ENCODE data around the gene DISC1.

Gene DISC1

GRCh38 chr1:231883382-231883781, 256.8 kb downstream of the DISC1 start:
- no peak for TF ChIP-seq CTCF (IDR thresholded peaks at IDR 0.05; ENCODE audit: low read length, missing control alignments)
- H3K4me3 ChIP-seq (replicated peaks; ENCODE audit: low read depth, low read length), result no peak overlapping the region
- no peak for DNase-seq (ENCODE audit: low read depth)

- TF ChIP-seq CTCF (IDR thresholded peaks at IDR 0.05; ENCODE audit: low read length, missing control alignments), result no peak
- H3K4me3 ChIP-seq (replicated peaks; ENCODE audit: low read depth, low read length), result no peak overlapping the region
- peak; percentile 73 for DNase-seq (ENCODE audit: low read depth)
These were observed 258.7 kb downstream of the DISC1 start for GRCh38 chr1:231885209-231885854.

- DNase-seq (ENCODE audit: low read depth), result no peak
- no peak for TF ChIP-seq CTCF (IDR thresholded peaks at IDR 0.05; ENCODE audit: low read length, missing control alignments)
- H3K4me3 ChIP-seq (replicated peaks; ENCODE audit: low read depth, low read length), result no peak overlapping the region
These were observed 260.6 kb downstream of the DISC1 start for GRCh38 chr1:231887166-231887565.

- no peak for DNase-seq (ENCODE audit: low read depth)
- no peak for TF ChIP-seq CTCF (IDR thresholded peaks at IDR 0.05; ENCODE audit: low read length, missing control alignments)
- H3K4me3 ChIP-seq (replicated peaks; ENCODE audit: low read depth, low read length), result no peak overlapping the region
These were observed 261.3 kb downstream of the DISC1 start for GRCh38 chr1:231887866-231888265.

- DNase-seq (ENCODE audit: low read depth), result no peak
- TF ChIP-seq CTCF (IDR thresholded peaks at IDR 0.05; ENCODE audit: low read length, missing control alignments), result no peak
- H3K4me3 ChIP-seq (replicated peaks; ENCODE audit: low read depth, low read length), result no peak overlapping the region
These were observed 264.2 kb downstream of the DISC1 start for GRCh38 chr1:231890791-231891190.

- H3K4me3 ChIP-seq (replicated peaks; ENCODE audit: low read depth, low read length), result no peak overlapping the region
- DNase-seq (ENCODE audit: low read depth), result no peak
- TF ChIP-seq CTCF (IDR thresholded peaks at IDR 0.05; ENCODE audit: low read length, missing control alignments), result no peak
These were observed 267.0 kb downstream of the DISC1 start for GRCh38 chr1:231893400-231894102.

- DNase-seq (ENCODE audit: low read depth), result no peak
These were observed 270.2 kb downstream of the DISC1 start for GRCh38 chr1:231896806-231897205.

More at GRCh38 chr1:231896806-231897205, 270.2 kb downstream of the DISC1 start:
- H3K4me3 ChIP-seq (replicated peaks; ENCODE audit: low read depth, low read length), result no peak overlapping the region
- TF ChIP-seq CTCF (IDR thresholded peaks at IDR 0.05; ENCODE audit: low read length, missing control alignments), result no peak
